NK-92 (cell line): ENCODE measurements around the gene LFNG.
"Not testable (repeated sequence)": the region's sequence is repeated elsewhere in the genome, so short reads cannot be mapped to it uniquely, and the experiment has no call there.

ENCODE experiments used
- DNase-seq: peaks from one replicate; lab custom pipeline; 2025; ENCODE audit not compliant: unreplicated experiment; lab: John Stamatoyannopoulos, UW

LFNG gene

DNA sequence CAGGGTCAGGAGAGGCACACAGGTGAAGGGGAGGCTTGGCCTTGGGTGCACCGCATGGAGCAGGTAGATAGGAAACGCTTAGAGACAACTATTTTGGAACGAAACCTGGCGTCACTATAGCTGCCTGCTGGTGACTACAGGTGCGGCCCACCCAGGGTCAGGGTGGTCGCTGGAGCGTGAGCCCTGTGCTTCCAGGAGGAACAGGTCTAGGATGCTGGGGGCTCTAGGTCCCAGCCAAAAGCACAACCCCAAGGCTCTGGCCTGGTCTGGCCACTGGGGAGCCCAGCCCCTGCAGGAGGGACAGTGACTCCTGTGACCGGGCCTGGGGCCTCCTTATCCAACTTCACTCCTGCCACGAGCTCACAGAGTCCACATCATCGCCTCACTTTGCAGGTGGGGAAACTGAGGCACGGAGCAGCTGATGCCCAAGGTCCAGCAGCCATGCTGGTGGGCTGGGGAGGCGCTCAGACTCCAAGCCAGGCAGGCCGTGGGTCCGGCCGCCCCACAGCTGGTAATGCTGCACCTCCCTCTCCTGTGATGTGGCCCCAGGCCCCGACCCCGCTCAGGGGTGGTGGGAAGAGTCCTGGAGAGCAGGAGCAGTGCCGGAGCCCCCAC lies 9.0 kb downstream of the LFNG start:
- DNase-seq, result no peak

- DNase-seq, result no peak
Observed at GRCh38 chr7:2529161-2530070, 9.8 kb downstream of the LFNG start.

GRCh38 chr7:2530071-2530987 lies 10.8 kb downstream of the LFNG start:
- no peak for DNase-seq

DNA sequence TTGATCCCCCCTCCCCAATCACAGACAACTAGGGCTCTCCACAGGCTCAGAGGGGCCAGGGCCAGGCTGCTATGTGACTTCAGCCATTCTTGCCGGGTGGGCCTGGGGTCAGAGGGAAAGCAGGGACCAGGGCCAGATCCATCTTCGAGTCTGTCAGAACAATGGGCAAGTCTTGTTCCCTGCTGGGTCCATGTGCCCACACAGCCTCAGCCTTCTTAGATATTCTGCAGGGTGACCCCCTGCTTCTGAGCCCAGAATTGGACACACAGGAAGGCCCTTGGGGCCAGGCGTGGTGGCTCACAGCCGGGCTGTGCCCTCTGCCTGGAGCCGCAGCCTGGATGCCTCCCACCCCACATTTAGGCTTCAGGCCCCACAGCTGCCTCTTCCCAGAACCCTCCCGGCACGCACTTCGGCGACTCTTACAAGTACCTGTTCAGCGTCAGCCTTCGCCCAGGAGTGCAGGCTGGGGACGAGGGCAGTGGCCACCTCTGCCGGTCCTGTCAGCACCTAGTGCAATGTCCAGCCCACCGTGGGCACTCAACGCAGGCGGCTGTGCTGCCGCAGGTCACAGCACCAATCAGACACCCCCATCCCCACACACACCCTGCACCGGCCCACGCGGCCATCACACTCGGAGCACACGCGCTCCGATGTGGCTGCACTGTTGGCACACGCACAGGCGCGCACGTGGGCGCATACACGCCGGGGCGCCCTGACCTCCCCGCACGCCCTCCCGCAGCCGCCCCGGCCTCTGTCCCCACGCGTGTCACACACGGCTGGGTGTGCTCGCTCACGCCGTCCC lies 11.6 kb downstream of the LFNG start:
- DNase-seq, result not testable (repeated sequence)

DNA sequence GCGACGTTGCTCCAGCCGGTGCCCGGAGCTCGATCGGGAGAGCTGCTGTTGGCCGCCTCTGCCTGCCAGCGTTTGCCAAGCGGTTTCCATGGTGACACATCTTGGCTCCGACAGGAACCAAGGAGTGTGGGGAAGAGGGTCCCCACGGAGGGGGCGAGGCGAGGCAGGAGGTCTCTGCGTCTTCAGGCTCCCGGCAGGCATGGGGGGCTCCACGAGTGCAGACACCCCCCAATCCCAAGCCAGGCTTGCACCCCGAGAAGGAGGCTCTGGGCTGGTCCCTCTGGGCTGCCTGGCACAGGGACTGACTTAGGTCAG lies 12.2 kb downstream of the LFNG start:
- DNase-seq, result not testable (repeated sequence)

GRCh38 chr7:2532199-2532772 lies 12.7 kb downstream of the LFNG start:
- not testable (repeated sequence) for DNase-seq

DNA sequence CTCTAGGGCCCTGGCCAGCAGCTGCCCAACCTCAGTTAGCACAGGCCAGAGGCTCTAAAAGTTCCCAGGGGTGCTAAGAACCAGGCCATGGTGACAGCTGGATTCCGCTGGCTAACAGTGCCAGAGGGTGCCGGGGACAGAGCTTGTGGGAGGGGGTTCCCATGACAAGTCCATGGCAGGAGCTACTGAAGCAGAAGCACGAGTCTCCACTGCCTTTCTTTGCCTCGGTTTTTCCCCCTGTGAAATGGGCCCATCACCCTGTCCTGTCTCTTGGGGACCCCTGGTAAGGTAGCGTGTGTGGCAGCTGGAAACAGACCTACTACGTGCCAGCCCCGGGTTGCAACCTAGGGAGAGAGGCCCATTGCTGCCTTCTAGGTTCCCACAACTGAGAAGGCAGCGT lies 13.2 kb downstream of the LFNG start:
- DNase-seq, result not testable (repeated sequence)

GRCh38 chr7:2533566-2533965 lies 14.0 kb downstream of the LFNG start:
- DNase-seq, result not testable (repeated sequence)

DNA sequence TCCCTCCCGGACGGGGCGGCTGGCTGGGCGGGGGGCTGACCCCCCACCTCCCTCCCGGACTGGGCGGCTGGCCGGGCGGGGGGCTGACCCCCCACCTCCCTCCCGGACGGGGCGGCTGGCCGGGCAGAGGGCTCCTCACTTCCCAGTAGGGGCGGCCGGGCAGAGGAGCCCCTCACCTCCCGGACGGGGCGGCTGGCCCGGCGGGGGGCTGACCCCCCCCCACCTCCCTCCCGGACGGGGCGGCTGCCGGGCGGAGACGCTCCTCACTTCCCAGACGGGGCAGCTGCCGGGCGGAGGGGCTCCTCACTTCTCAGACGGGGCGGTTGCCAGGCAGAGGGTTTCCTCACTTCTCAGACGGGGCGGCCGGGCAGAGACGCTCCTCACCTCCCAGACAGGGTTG lies 14.6 kb downstream of the LFNG start:
- not testable (repeated sequence) for DNase-seq

DNA sequence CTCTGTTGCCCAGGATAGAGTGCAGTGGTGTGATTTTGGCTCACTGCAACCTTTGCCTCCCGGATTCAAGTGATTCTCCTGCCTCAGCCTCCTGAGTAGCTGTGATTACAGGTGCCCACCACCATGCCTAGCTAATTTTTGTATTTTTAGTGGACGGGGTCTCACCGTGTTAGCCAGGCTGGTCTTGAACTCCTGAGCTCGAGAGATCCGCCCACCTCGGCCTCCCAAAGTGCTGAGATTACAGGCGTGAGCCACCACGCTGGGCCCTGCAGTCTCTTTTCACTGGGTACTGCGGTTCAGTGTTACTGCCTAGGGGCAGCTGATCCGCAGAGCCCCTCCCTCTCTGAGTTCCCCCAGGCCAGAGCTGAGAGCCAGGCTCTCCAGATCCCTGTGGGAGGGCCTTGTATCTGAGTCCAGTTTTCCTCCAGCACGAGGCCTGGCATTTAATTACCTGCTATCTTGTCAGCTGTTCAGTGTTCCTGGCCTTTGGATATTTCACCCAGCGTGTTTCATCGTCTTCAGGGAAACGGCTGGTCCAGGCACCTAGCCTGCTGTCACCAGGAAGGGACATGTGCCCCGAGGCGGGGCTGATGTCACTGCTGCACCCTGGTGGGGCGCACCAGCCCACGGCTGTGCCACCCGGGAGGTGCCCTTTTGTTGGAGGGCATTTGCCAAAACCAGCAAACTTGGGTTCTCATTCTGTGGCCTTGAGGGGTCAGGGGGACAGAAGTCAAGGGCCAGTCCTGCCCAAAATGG lies 16.5 kb downstream of the LFNG start:
- DNase-seq, result not testable (repeated sequence)

DNA sequence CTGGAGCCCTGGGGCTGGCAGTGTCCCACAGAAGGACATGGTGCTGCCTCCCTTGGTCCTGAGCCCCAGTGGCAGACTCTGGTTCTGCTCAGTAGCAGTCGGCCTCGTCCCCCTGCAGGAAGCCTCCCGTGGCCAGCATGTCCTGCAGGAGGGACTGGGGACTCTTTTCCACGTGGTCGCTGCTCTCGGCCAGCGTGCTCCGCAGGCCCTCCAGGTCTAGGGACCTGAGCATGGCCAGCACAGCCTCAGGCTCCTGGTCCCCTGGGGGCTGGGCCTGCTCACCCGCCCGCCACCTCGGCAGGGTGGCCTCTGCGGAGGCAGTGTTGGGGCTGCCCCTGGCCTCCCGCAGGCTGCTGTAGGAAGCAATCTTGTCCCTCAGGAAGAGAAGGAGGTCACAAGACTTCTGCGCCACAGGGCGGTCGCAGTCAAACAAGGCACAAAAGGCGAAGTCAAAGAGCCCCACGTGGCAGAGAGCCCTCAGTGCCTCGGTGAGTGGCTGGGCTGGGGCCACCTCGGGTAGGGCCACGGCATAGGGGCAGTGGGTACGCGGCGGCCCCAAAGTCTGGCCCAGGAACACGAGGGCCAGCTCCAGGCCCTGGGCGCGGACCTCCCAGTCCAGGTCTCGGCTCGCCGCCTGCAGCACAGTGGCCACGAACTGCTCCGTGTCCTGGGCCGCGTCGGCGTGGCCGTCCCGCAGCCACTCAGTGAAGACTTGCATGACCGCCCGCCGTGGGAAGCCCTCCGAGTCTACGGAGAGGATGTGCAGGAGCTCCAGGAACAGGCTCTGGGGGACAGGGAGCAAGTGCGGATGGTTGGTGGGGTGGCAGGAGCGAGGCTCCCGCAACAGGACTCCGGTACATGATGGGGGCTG lies 18.6 kb downstream of the LFNG start:
- no peak for DNase-seq

DNA sequence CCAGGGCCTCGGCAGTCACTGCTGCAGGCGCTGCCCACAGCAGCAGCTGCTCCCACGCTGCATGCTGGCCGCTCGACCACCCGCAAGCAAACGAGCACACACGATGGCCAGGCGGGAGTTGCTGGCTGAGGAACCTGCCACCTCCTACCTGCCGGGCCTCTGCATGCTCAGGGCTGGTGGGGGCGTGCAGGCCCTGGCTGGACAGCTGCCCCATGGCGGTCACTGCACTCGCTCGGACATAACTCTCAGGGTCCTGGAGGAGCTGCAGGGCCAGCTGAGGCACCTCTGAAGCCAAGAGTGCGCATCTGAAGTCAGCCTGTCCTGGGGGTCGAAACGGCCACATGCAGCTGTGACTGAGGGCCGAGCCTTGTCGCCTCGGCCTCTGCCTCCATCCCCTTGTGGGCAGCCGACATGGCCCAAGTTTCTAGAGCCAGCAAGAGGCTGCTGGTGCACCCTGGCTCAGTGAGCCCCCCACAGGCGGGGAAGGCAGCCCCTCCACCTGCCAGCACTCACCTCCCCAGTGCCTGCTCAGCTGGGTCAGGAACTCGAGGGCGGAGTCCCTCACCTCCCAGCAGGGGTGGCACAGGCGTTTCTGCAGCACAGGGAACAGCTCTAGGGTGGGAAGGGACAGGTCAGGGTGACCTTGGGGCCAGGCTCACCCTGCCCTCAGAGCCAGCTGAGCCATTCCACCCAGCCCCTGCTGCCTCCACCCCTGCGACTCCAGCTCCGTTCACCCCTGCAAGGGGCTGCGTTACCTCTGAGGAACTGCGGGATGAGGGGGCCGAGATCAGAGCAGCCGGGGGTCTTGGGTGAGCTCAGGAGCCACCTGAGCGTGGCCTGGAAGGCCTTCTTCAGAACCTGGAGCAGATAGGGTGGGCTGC lies 19.7 kb downstream of the LFNG start:
- no peak for DNase-seq

DNA sequence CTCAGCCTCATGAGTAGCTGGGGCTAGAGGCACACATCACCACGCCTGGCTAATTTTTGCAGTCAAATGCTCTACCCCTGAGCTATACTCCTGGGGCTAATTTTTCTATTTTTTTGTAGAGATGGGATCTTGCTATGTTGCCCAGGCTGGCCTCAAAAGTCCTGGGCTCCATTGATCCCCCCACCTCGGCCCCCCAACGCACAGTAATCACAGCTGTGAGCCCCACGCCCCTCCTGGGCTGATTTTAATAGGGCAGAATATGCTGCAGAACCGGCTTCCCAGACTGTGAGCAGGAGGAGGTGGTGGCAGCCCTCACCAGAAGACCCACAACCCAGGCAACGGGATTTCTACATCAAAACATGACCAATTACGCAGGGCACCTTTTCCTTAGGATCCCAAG lies 20.6 kb downstream of the LFNG start:
- DNase-seq, result no peak

DNA sequence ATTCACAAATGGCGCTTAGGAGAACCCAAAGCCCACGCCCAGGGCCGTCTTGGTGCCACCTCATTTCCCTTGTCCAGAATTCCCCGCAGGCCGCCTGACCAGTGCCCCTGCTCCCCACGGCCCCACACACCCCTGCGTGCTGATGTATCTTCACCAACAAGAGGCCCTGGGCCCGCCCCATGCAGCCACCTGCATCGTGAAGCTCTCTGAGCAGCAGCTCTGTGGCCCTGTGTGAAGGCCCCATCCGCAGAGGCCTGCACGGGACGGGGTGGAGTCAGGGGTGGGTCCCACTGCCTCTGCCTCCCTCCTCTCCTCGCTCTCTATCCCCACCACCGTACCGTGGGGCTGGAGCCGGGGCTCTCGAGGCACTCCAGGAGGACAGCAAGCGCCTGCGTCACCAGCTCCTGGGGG lies 21.1 kb downstream of the LFNG start:
- no peak for DNase-seq

GRCh38 chr7:2541291-2542010 lies 21.9 kb downstream of the LFNG start:
- no peak for DNase-seq

DNA sequence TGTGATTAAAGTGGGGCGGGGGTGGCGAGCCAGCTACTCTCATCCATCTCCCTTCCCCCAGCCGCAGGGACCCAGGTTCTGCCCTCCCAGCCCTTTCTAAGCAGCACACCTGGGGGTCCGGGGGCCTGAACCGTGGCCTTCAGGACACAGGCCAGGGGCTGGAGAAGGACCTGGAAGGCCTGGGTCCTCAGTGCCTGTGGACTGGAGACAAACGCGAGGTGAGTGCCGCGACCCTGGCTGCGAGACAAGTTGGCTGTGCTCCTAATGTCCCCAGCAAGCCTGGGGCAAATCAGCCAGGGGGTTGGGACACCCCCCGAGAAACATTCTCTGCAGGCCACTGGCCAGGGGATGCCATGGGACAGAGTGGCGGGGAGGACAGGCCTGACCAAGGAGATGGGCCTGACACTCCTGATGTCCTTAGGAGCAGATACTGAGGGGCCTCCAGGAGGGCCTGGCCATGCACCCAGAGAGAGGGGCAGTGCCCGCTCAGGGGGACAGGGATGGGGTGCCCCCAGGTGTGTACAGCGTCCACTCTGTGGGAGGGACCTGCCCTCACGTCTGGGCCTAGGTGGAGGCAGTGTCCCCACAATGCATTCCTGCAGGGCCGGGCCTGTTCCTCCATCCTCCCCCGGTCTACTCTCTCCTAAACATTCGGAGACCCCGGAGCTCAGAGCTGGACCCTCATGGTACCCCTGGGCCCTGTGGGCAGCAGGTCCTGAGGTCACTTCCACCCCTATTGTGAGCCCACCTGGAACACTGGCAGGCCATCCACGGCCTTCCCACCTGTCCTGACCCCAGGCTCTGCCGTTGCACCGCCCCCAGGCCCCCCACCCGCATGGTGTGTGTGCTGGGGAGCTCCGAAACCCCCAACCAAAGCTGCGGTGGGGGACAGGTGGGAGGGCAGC lies 22.7 kb downstream of the LFNG start:
- DNase-seq, result no peak
